Vagina (tissue), 2 donors: ENCODE measurements around the gene RGS6.

ENCODE experiments used
- CTCF ChIP-seq, 3 experiments: fragments of 450-650 bp in 2 of 3; fragments of 200-600 bp in 1 of 3; sonication (generic) in 1 of 3; IDR thresholded peaks; one replicate each; pipeline ENCODE4 v1.5.1; 2017 to 2019; ENCODE audit warnings: antibody characterized with exemption in 3 of 3, mild to moderate bottlenecking in 2 of 3, moderate library complexity in 2 of 3
- POLR2A ChIP-seq, 2 donors: fragments of 450-650 bp; IDR thresholded peaks; one replicate each; pipeline ENCODE4 v1.6.1; 2017; ENCODE audit warnings: antibody characterized with exemption in 2 of 2, mild to moderate bottlenecking in 2 of 2, moderate library complexity in 2 of 2
- POLR2AphosphoS5 ChIP-seq, 2 donors: sonication (generic); formaldehyde crosslinking; IDR thresholded peaks; one replicate each; pipeline ENCODE4 v1.9.0; 2017; ENCODE audit warnings: antibody characterized with exemption in 2 of 2, mild to moderate bottlenecking in 2 of 2, low read depth in 1 of 2; ENCODE audit not compliant: insufficient read depth in 1 of 2

DNA sequence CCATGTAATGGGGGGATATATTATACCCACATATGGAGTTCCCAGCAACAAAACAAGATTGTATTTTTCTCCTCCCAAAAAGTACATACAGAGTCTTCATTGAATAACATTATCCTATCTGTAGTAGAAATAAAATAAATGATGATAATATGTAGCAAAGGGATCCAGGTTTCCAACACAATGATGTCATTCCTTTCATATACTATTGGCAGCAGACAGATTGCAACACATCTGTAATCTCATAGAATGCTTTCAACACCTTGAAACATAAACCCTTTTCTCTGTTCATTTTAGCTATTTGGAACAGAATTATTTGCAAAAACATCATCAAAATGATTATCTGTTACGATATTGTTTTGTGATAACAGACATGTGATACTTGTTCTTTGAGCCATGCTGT lies 644.0 kb downstream of the RGS6 start:
- TF ChIP-seq CTCF (IDR thresholded peaks at IDR 0.05) (no peak), POLR2AphosphoS5 (IDR thresholded peaks at IDR 0.05; ENCODE audit: insufficient read depth in 1 of 2, low read depth in 1 of 2) (no peak), POLR2A (IDR thresholded peaks at IDR 0.05) (no peak)
